Calu3 (cell line): ENCODE results near the gene HOXC11. TPM values are rescaled to one million over a fixed set of nuclear protein-coding genes. Genes with fewer than 3 reads are reported as not detected.

Experiments used
- BruUV-seq: library from RNA; stranded (reverse); fragments of 400-500 nt; replicated peaks from 2 replicates; lab custom pipeline; 2021; lab: Mats Ljungman, UMichigan
- CTCF ChIA-PET: fragments of 300-600 bp; sonication (Branson Sonifier 250); formaldehyde crosslinking; loops from one replicate; lab custom pipeline; 2022; ENCODE audit warnings: antibody characterized with exemption; lab: Charles Lee
- DNase-seq: peaks from one replicate; pipeline ENCODE4 v3.0.0; 2022
- H3K27ac Mint-ChIP-seq: one replicate; pipeline ENCODE4 v1.8.0; 2022; ENCODE audit warnings: mixed read lengths; ENCODE audit not compliant: unreplicated experiment
- H3K27me3 Mint-ChIP-seq: one replicate; pipeline ENCODE4 v1.8.0; 2022; ENCODE audit warnings: mixed read lengths; ENCODE audit not compliant: unreplicated experiment
- H3K36me3 Mint-ChIP-seq: one replicate; pipeline ENCODE4 v1.8.0; 2022; ENCODE audit warnings: mild to moderate bottlenecking, moderate library complexity, mixed read lengths; ENCODE audit not compliant: insufficient read depth, unreplicated experiment
- H3K4me1 Mint-ChIP-seq: one replicate; pipeline ENCODE4 v1.8.0; 2022; ENCODE audit warnings: mild to moderate bottlenecking, low read depth, mixed read lengths; ENCODE audit not compliant: unreplicated experiment
- H3K4me3 Mint-ChIP-seq: one replicate; pipeline ENCODE4 v1.8.0; 2022; ENCODE audit warnings: mild to moderate bottlenecking, low read depth, moderate library complexity, mixed read lengths; ENCODE audit not compliant: unreplicated experiment
- H3K9me3 Mint-ChIP-seq: one replicate; pipeline ENCODE4 v1.8.0; 2022; ENCODE audit warnings: low read depth, mixed read lengths; ENCODE audit not compliant: unreplicated experiment
- intact Hi-C: fragments of 100-400 bp; cut with micrococcal nuclease; formaldehyde crosslinking; loops from one replicate; pipeline ENCODE4 v1.10.0; 2022; ENCODE audit not compliant: unreplicated experiment
- total RNA-seq: library from RNA; stranded (reverse); gene quantifications from 2 replicates; pipeline ENCODE4 v1.2.3, GENCODE V29; 2022
- TF ChIP-seq, protein P1 (sequence below): fragments of 200-600 bp; IDR thresholded peaks from one replicate; pipeline ENCODE4 v1.8.0; 2022; ENCODE audit warnings: antibody characterized with exemption; ENCODE audit not compliant: unreplicated experiment

HOXC11 gene
- total RNA-seq, 1 experiment from 2014 or later = not detected

DNA sequence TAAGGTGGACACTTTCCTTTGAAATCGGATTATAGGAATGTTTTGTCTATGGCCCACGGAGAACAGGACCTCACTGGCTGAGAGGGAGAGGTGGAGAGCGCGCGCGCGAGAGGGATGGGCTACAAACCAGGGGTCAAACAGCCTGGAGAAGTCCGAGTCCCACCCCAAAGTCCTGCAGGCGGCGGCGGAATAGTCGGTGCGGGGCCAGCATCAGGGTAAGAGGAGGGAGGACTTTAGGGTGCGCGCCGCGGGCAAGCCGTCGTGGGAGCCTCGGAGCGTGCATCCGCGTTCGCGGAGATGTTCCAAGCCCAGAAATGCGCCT is 32.6 kb downstream of the HOXC11 start:
- H3K9me3 Mint-ChIP-seq = no peaks in the 10 kb centered on the region
- no peak for DNase-seq
- intact Hi-C loops = no loop called here
- TF ChIP-seq, protein P1, sequence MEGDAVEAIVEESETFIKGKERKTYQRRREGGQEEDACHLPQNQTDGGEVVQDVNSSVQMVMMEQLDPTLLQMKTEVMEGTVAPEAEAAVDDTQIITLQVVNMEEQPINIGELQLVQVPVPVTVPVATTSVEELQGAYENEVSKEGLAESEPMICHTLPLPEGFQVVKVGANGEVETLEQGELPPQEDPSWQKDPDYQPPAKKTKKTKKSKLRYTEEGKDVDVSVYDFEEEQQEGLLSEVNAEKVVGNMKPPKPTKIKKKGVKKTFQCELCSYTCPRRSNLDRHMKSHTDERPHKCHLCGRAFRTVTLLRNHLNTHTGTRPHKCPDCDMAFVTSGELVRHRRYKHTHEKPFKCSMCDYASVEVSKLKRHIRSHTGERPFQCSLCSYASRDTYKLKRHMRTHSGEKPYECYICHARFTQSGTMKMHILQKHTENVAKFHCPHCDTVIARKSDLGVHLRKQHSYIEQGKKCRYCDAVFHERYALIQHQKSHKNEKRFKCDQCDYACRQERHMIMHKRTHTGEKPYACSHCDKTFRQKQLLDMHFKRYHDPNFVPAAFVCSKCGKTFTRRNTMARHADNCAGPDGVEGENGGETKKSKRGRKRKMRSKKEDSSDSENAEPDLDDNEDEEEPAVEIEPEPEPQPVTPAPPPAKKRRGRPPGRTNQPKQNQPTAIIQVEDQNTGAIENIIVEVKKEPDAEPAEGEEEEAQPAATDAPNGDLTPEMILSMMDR = no peak
- peaks cover 7% of the 10 kb centered on the region for H3K36me3 Mint-ChIP-seq
- peaks cover 8% of the 10 kb centered on the region for H3K4me1 Mint-ChIP-seq
- H3K27me3 Mint-ChIP-seq = peaks cover 100% of the 10 kb centered on the region
- H3K4me3 Mint-ChIP-seq = no peak overlapping the region
- CTCF ChIA-PET = interaction anchor here (0.6 to 2.7 kb wide), 10 partner anchors 12 to 248 kb away, joined by 3 to 45 read pairs (median 7); partner anchors contain the start of genes HOXC5 and HOXC6
- H3K27ac Mint-ChIP-seq = no peak overlapping the region
- no TSS peak for BruUV-seq

DNA sequence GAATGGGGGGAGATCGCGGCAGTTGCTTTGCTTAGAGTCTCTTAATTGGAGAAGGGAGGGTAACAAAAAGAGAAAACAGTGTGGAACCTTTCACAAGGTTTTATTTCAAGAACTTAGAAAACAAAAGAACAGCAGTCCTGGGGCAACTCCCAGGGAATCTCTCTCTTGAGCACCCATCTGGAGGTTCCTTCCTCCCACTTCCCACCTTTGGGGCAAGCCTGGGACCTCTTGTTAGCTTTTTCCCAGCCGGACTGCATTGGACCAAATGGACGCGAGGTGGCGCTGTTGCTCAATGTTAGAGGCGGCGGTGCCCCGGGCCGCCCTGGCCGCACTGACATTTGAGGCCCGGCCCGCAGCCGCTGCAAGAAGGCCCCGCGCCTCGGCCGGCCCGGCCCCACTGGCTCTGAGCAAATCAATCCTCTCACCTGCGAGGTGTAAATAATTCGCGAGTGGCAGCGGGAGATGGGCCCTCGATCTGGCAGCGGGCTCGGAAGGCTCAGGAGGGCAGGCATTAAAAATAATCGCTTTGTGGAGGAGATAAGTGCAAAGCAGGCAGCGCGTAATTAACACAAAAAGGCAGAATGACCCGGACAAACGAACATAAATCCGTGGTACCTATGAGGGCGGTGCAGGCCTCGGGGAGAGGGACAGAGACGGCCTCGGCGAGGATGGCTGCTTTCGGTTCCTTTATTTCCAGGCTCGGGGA is 33.1 kb downstream of the HOXC11 start:
- CTCF ChIA-PET = interaction anchor here (0.6 to 2.7 kb wide), 10 partner anchors 11 to 249 kb away, joined by 3 to 45 read pairs (median 7); partner anchors contain the start of genes HOXC5 and HOXC6
- TF ChIP-seq, protein P1 = peak; percentile 95
- Mint-ChIP-seq H3K4me1 (peaks cover 11% of the 10 kb centered on the region), H3K36me3 (peaks cover 4% of the 10 kb centered on the region), H3K9me3 (no peaks in the 10 kb centered on the region), H3K4me3 (peak overlapping the region; percentile 28), H3K27me3 (peaks cover 100% of the 10 kb centered on the region), H3K27ac (no peak overlapping the region)
- DNase-seq = peak; percentile 90
- BruUV-seq = no TSS peak
- intact Hi-C loops = loop anchor here (1.0 to 2.0 kb wide), 2 partner anchors 195 to 201 kb away; no protein-coding TSS in a partner anchor

DNA sequence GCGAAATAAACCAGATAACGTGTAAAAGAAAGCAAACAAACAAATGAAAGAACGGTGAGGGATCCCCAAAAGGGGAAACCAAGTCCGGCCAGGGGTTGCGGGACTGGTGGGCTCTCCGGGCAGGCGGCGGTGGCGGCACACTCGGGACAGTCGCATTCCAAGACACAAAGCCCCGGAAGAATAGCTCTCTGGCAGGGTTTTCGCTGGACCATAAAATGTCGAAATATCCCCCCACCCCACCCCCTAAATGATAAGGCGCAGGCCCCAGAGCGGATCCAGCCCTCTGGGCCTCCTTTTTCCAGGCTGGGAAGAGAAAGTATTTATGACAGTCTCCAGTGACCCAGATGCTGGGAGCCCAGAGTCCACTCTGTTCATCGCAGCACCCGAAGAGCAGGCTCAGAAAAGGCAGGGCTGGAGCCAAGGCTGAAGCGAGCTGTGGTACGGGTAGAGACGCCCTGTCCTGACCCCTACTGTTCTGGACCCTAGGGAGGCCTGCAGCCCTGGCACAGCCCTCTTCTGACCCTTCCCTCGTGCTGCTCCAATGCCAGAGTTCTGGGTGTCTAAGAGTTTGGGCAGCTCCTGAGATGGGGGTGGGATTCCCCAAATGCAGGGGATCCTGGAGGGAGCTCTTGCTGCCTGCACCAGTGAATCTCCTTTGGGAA is 33.8 kb downstream of the HOXC11 start:
- Mint-ChIP-seq H3K27me3 (peaks cover 100% of the 10 kb centered on the region), H3K36me3 (peaks cover 4% of the 10 kb centered on the region), H3K9me3 (no peaks in the 10 kb centered on the region), H3K4me3 (peak overlapping the region; percentile 28), H3K27ac (no peak overlapping the region), H3K4me1 (peaks cover 18% of the 10 kb centered on the region)
- no TSS peak for BruUV-seq
- CTCF ChIA-PET = interaction anchor here (0.6 to 2.7 kb wide), 7 partner anchors 10 to 200 kb away, joined by 3 to 45 read pairs (median 10); partner anchors contain the start of gene HOXC5
- DNase-seq = no peak
- TF ChIP-seq, protein P1 = no peak
- intact Hi-C loops = loop anchor here (1.0 to 2.0 kb wide), 2 partner anchors 194 to 201 kb away; no protein-coding TSS in a partner anchor

DNA sequence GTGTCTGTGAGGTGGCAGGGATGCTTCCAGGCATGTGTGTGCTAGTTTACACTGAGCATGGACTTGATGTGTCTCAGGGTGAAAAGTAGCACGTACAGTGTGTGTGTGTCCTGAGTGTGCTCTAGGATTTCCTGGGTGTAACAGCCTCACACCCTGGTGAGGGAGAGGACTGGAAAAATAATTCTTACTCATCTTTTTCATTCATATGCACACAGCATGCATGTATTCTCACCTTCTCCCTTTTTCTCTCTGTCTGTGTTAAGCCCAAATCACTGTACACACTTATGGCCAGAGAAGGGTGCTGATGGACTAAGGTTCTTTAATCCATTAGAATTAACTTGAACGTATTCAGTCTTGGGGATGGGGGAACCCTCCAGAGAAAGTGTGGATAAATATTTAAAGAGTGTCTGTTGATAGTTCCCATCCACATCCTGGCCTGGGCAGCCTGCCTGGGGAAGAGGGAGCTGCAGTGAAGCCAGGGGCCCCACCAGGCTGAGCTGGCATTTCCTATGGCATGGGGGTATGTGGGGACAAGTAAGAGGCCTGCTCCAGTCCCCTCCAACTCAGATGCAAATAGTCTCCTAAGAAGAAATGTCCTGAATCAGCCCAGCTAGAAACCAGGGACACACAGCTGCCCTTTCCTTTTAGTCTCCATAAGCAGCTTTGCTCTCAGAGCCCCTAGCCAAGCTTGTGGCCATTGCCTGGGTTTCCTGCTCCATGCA is 34.8 kb downstream of the HOXC11 start:
- peaks cover 20% of the 10 kb centered on the region for H3K4me1 Mint-ChIP-seq

More for the DNA sequence above, 34.8 kb downstream of the HOXC11 start:
- CTCF ChIA-PET = interaction anchor here (1.2 to 2.9 kb wide), 5 partner anchors 17 to 201 kb away, joined by 6 to 31 read pairs (median 24); partner anchors contain the start of gene HOXC5
- Mint-ChIP-seq H3K9me3 (no peaks in the 10 kb centered on the region), H3K27me3 (peaks cover 100% of the 10 kb centered on the region), H3K27ac (no peak overlapping the region), H3K36me3 (peaks cover 4% of the 10 kb centered on the region), H3K4me3 (no peak overlapping the region)
- DNase-seq = no peak
- intact Hi-C loops = loop anchor here (2.0 kb wide), 1 partner anchor 193 kb away; no protein-coding TSS in a partner anchor
- no TSS peak for BruUV-seq
- TF ChIP-seq, protein P1 = no peak
